Upper lobe of left lung (tissue), 6 donors: ENCODE results near the gene CTSF. TPM values are rescaled to one million over a fixed set of nuclear protein-coding genes. Genes with fewer than 3 reads are reported as not detected.
A peak's percentile ranks its signal among the peaks of the same experiment; 100 is the strongest.

Source experiments
- ATAC-seq, 2 donors: fragments of 200-7000 bp; cut with Tn5 transposase; one replicate each; pipeline ENCODE4 v1.9.1; 2022; ENCODE audit warnings: mild to moderate bottlenecking in 2 of 2, moderate library complexity in 2 of 2; ENCODE audit not compliant: low FRiP score in 2 of 2
- DNase-seq, 2 donors: peaks; one replicate each; pipeline ENCODE4 v3.0.0-alpha.2; 2019 to 2020
- H3K27ac ChIP-seq, 4 donors: fragments of 200-600 bp; sonication (generic); one replicate each; pipeline ENCODE4 v1.5.1; 2016 to 2019
- H3K27me3 ChIP-seq, 4 donors: fragments of 200-600 bp; sonication (generic); one replicate each; pipeline ENCODE4 v1.5.1; 2017 to 2019
- H3K36me3 ChIP-seq, 4 donors: fragments of 200-600 bp; sonication (generic); one replicate each; pipeline ENCODE4 v1.5.1; 2016 to 2019
- H3K4me1 ChIP-seq, 4 donors: fragments of 200-600 bp; sonication (generic); one replicate each; pipeline ENCODE4 v1.5.1; 2018 to 2019
- H3K4me3 ChIP-seq, 4 donors: fragments of 200-600 bp; sonication (generic); one replicate each; pipeline ENCODE4 v1.5.1; 2017 to 2019; ENCODE audit warnings: mild to moderate bottlenecking in 2 of 4, moderate library complexity in 1 of 4
- H3K9me3 ChIP-seq, 4 donors: fragments of 200-600 bp; sonication (generic); one replicate each; pipeline ENCODE4 v1.5.1; 2018 to 2019
- EP300 ChIP-seq, 4 donors: sonication (generic); formaldehyde crosslinking; IDR thresholded peaks; one replicate each; pipeline ENCODE4 v1.5.1; 2017; ENCODE audit warnings: antibody characterized with exemption in 4 of 4, control low read depth in 2 of 4
- POLR2A ChIP-seq, 4 donors: fragments of 450-650 bp; IDR thresholded peaks; one replicate each; pipeline ENCODE4 v1.5.1; 2016 to 2017; ENCODE audit warnings: antibody characterized with exemption in 4 of 4, mild to moderate bottlenecking in 2 of 4
- POLR2AphosphoS5 ChIP-seq, 2 donors: sonication (generic); formaldehyde crosslinking; IDR thresholded peaks; one replicate each; pipeline ENCODE4 v1.5.1; 2017; ENCODE audit warnings: antibody characterized with exemption in 2 of 2
- WGBS, 2 donors: methylation state at CpG; one replicate each; pipeline ENCODE4 v1.1.5; 2017 to 2018; 5-methylcytosine and 5-hydroxymethylcytosine counted together
- total RNA-seq, 6 donors: library from RNA; depleted of rRNA in 4 of 6; stranded (reverse); fragments of >200 nt in 4 of 6; gene quantifications; one replicate each; pipeline versions ENCODE4 v1.1.0 to v1.2.1, GENCODE V29; 2016 to 2021
- TF ChIP-seq, protein P1 (sequence below), 6 experiments: fragments of 450-650 bp in 4 of 6; fragments of 200-600 bp in 2 of 6; sonication (generic) in 2 of 6; IDR thresholded peaks; one replicate each; pipeline ENCODE4 v1.5.1; 2016 to 2019; ENCODE audit warnings: antibody characterized with exemption in 6 of 6
- donor health status: DM: no; HTN: no; CAD: no; lungs with moderate emphysema.
- donor health status: DM: no; HTN: yes; CAD: no; lungs with severe emphysema.

The CTSF gene
- total RNA-seq, 6 donors from 2014 or later: 28.5 to 81.7 (median 40.3) TPM

DNA sequence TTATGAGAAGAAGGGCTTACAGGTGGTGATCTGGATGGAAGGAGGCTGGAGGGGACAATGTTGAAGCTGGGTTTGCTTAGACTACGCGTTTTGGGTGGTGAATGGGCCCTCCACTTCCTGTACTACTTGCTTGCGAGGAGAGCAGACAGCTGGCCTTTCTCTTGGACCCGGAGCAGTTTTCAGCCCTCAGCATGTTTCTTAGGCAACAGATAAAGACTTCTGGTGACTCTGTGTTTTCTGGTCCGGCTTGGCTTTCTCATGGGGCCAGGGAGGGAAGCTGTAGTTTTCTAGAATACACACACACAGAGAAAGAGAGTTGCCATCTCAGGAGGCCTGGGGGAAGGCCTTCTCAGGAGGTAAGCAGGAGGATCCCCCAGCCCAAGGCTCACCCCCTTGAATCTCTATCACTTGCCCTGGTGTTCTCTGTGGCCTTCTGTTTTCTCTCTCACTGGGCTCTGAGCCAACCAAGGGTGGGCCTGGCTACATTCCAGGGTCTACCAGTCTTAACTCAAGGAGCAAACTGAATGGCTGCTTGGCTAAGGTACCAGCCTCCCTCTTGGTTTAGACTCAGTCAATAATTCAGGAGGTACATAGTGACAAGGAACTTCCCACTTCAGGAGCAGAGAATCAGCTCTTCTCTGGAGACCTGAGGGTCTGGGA is 27.0 kb upstream of the CTSF start:
- no peak for ATAC-seq

DNA sequence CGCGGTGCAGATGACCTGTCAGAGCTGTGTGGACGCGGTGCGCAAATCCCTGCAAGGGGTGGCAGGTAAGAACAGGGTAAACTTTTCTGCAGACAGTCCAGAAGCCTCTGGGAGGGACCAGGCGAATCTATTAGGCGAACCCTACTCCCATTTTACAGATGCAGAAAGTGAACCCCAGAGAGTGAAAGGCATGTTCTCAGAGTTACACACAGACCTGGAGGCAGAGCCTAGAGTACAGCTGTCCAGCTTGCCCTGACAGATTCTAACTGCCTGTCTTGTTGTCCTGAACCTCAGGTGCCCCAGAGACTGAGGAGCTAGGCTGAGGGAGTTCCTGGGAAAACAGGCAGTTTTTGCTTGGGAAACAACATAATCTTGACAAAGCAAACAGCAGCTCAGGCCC is 25.2 kb upstream of the CTSF start:
- peak overlapping the region; percentile 50 to 80 (median 68) for H3K4me3 ChIP-seq
- H3K36me3 ChIP-seq: no peaks in the 10 kb centered on the region
- H3K4me1 ChIP-seq: peaks cover 30 to 34% (median 31%) of the 10 kb centered on the region in 4 donors
- 74 to 78% methylated on average over 7 of the region's 7 CpGs for WGBS, 2 donors
- H3K27ac ChIP-seq: peak overlapping the region; percentile 52 to 86 (median 86)
- no peaks in the 10 kb centered on the region for H3K9me3 ChIP-seq
- no peak for DNase-seq
- ATAC-seq: no peak
- H3K27me3 ChIP-seq: no peaks in the 10 kb centered on the region
- TF ChIP-seq POLR2AphosphoS5 (IDR thresholded peaks at IDR 0.05) (no peak), EP300 (IDR thresholded peaks at IDR 0.05) (no peak)

More for the DNA sequence above, 27.0 kb upstream of the CTSF start:
- Histone ChIP-seq H3K9me3 (no peaks in the 10 kb centered on the region), H3K27me3 (no peaks in the 10 kb centered on the region), H3K36me3 (peaks cover 0 to 16% (median 9%) of the 10 kb centered on the region in 4 donors), H3K4me1 (peaks cover 30 to 34% (median 31%) of the 10 kb centered on the region in 4 donors), H3K4me3 (no peak overlapping the region), H3K27ac (peak overlapping the region; percentile 55 to 64 (median 58))
- TF ChIP-seq, protein P1, sequence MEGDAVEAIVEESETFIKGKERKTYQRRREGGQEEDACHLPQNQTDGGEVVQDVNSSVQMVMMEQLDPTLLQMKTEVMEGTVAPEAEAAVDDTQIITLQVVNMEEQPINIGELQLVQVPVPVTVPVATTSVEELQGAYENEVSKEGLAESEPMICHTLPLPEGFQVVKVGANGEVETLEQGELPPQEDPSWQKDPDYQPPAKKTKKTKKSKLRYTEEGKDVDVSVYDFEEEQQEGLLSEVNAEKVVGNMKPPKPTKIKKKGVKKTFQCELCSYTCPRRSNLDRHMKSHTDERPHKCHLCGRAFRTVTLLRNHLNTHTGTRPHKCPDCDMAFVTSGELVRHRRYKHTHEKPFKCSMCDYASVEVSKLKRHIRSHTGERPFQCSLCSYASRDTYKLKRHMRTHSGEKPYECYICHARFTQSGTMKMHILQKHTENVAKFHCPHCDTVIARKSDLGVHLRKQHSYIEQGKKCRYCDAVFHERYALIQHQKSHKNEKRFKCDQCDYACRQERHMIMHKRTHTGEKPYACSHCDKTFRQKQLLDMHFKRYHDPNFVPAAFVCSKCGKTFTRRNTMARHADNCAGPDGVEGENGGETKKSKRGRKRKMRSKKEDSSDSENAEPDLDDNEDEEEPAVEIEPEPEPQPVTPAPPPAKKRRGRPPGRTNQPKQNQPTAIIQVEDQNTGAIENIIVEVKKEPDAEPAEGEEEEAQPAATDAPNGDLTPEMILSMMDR (IDR thresholded peaks at IDR 0.05): no peak
- TF ChIP-seq POLR2A (IDR thresholded peaks at IDR 0.05): no peak
- TF ChIP-seq POLR2AphosphoS5 (IDR thresholded peaks at IDR 0.05): no peak
- 38 to 45% methylated on average over 5 of the region's 5 CpGs for WGBS, 2 donors
- no peak for DNase-seq

DNA sequence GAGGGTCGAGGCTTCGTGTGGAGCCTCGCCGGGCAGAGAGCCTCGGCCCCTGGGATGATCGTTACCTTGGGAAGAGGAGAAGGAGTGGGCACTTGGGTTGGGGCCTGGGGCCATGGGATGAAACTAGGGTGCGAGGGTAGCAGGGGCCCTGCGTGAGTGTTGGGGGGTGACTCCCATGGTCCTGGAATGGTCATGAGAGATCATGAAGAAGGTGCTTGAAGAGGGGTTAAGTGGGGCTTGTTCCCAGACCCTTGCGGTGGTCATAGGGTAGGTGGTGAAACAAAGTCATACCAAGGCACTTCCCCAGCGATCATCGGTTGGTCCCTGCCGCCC is 24.9 kb upstream of the CTSF start:
- no peak for DNase-seq

DNA sequence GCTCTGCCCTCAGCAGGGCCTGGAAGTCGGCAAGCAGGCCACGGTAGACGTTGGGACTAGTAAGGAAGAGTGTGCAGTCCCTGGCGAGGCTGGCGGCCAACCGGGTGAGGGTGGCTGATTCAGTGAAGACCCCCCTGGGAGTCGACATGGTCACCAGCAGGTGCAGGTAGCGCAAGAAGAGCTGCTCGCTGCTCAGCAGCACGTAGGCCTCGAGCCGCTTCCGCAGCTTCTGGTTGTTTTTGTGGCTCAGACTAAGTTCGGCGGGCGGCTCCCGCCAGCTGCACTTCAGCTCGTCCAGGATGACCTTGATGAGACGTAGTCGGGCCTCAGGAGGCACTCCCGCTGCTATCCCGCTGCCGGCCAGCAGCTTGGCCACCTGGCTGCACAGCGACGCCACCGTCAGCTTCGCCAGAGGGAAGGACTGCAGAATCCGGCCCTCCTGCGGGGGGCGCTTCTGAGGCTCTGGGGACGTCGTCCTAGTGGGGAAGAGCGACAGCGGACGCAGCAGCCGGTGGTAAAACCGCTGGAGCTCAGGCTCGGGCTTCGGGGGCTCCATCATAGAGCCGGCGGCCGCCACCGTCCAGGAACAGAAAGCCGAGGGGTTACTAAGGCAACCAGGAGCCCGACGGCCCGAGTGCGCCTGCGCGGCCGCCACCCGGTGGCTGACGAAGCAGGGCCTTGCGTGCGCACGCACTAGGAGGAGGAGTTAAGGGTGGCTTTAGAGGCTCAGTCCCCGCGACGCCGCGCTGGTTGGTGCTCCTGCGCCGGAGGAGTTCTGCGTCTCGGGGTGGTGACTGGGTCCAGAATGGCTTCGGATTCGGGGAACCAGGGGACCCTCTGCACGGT is 24.3 kb upstream of the CTSF start, which contains the start of the genes CCDC87 and CCS:
Gene CCDC87 (minus strand): TSS at position 607 of the 846 bp plus-strand sequence. CDS start 48 bp downstream, at position 559.
Gene CCS (plus strand): TSS at position 729 of the 846 bp plus-strand sequence. CDS start 77 bp downstream, at position 806.
- TF ChIP-seq, protein P1 (IDR thresholded peaks at IDR 0.05): peak; percentile 47 to 95 (median 77)
- peak; percentile 88 to 98 for TF ChIP-seq POLR2AphosphoS5 (IDR thresholded peaks at IDR 0.05)
- TF ChIP-seq POLR2A (IDR thresholded peaks at IDR 0.05): peak in 3 of 4 donors; percentile 46 to 93 (median 77)
- no peak for TF ChIP-seq EP300 (IDR thresholded peaks at IDR 0.05)
- DNase-seq (peak; percentile 99 to 100), ATAC-seq (peak; percentile 96 to 98)
- Histone ChIP-seq H3K27ac (peak within 1 kb of the TSS; percentile 52 to 86 (median 86)), H3K9me3 (no peaks in the 10 kb centered on the region), H3K4me3 (peak within 1 kb of the TSS; percentile 50 to 80 (median 68)), H3K27me3 (no peaks in the 10 kb centered on the region), H3K4me1 (peaks cover 30 to 34% (median 31%) of the 10 kb centered on the region in 4 donors), H3K36me3 (no peaks in the 10 kb centered on the region)
- 15 to 32% methylated on average over 34 to 68 of the region's 68 CpGs for WGBS, 2 donors

More for the DNA sequence above, 24.9 kb upstream of the CTSF start:
- peak overlapping the region; percentile 52 to 86 (median 86) for H3K27ac ChIP-seq
- H3K9me3 ChIP-seq: no peaks in the 10 kb centered on the region
- H3K36me3 ChIP-seq: no peaks in the 10 kb centered on the region
- TF ChIP-seq, protein P1 (IDR thresholded peaks at IDR 0.05): no peak
- no peak for TF ChIP-seq POLR2AphosphoS5 (IDR thresholded peaks at IDR 0.05)
- no peak for TF ChIP-seq POLR2A (IDR thresholded peaks at IDR 0.05)
- TF ChIP-seq EP300 (IDR thresholded peaks at IDR 0.05): no peak
- peak in 1 of 2 donors; percentile 33 for ATAC-seq
- peak overlapping the region; percentile 50 to 80 (median 68) for H3K4me3 ChIP-seq
- H3K27me3 ChIP-seq: no peaks in the 10 kb centered on the region
- 10 to 13% methylated on average over 12 of the region's 12 CpGs for WGBS, 2 donors
- peaks cover 30 to 34% (median 31%) of the 10 kb centered on the region in 4 donors for H3K4me1 ChIP-seq

- 88% methylated on average over 2 of the region's 2 CpGs; no CpG with 5 or more reads in 1 of the 2 donors for WGBS, 2 donors
Observed at GRCh38 chr11:66591175-66591574, 22.8 kb upstream of the CTSF start.

More at GRCh38 chr11:66591175-66591574, 22.8 kb upstream of the CTSF start:
- Histone ChIP-seq H3K4me3 (no peak overlapping the region), H3K4me1 (peaks cover 30 to 34% (median 31%) of the 10 kb centered on the region in 4 donors), H3K9me3 (no peaks in the 10 kb centered on the region), H3K36me3 (no peaks in the 10 kb centered on the region), H3K27me3 (no peaks in the 10 kb centered on the region), H3K27ac (no peak overlapping the region)
- no peak for DNase-seq
- TF ChIP-seq POLR2A (IDR thresholded peaks at IDR 0.05) (no peak), POLR2AphosphoS5 (IDR thresholded peaks at IDR 0.05) (no peak), EP300 (IDR thresholded peaks at IDR 0.05) (no peak)
- TF ChIP-seq, protein P1 (IDR thresholded peaks at IDR 0.05): no peak
- ATAC-seq: no peak
